Prostate gland (tissue), 2 donors: Measurements from ENCODE around the gene TMED5. TPM values are rescaled to one million over a fixed set of nuclear protein-coding genes. Genes with fewer than 3 reads are reported as not detected.

Experiments used
- DNase-seq: peaks from one replicate; pipeline ENCODE4 v3.0.0-alpha.2; 2019; ENCODE audit warnings: low spot score
- H3K27ac ChIP-seq, 2 donors: fragments of 200-600 bp; sonication (generic); 2 replicates each; pipeline ENCODE4 v1.5.1; 2017 to 2019
- H3K27me3 ChIP-seq: fragments of 200-600 bp; sonication (generic); replicated peaks from 2 replicates; pipeline ENCODE4 v1.5.1; 2019; ENCODE audit not compliant: insufficient read depth
- H3K36me3 ChIP-seq, 2 donors: fragments of 200-600 bp; sonication (generic); 1 replicate in 1 of 2; 2 replicates in 1 of 2; pipeline versions ENCODE4 v1.5.1 to v1.8.1; 2017 to 2019
- H3K4me1 ChIP-seq: fragments of 200-600 bp; sonication (generic); replicated peaks from 2 replicates; pipeline ENCODE4 v1.5.1; 2019
- H3K4me3 ChIP-seq, 2 donors: fragments of 200-600 bp; sonication (generic); 2 replicates each; pipeline ENCODE4 v1.5.1; 2017 to 2019
- H3K9me3 ChIP-seq: fragments of 200-600 bp; sonication (generic); 2 replicates; pipeline ENCODE4 v1.5.1; 2017
- POLR2A ChIP-seq: fragments of 450-650 bp; IDR thresholded peaks from one replicate; pipeline ENCODE4 v1.6.1; 2016; ENCODE audit warnings: antibody characterized with exemption, mild to moderate bottlenecking
- POLR2AphosphoS5 ChIP-seq: sonication (generic); formaldehyde crosslinking; IDR thresholded peaks from one replicate; pipeline ENCODE4 v1.6.1; 2017; ENCODE audit warnings: antibody characterized with exemption
- WGBS: methylation state at CpG from one replicate; pipeline ENCODE4 v1.1.5; 2018; 5-methylcytosine and 5-hydroxymethylcytosine counted together
- intact Hi-C: fragments of 100-400 bp; cut with DNase I; formaldehyde crosslinking; loops from one replicate; pipeline ENCODE4 v1.14.2; 2022
- total RNA-seq, 2 donors: library from RNA; depleted of rRNA; stranded (reverse); fragments of >200 nt; gene quantifications; one replicate each; pipeline ENCODE4 v1.1.0, GENCODE V29; 2016
- TF ChIP-seq, protein P1 (sequence below), 4 experiments: fragments of 200-600 bp in 2 of 4; fragments of 450-650 bp in 2 of 4; sonication (generic) in 2 of 4; IDR thresholded peaks; 1 replicate in 3 of 4; 2 replicates in 1 of 4; pipeline ENCODE4 v1.5.1; 2016 to 2019; ENCODE audit warnings: antibody characterized with exemption in 4 of 4, mild to moderate bottlenecking in 2 of 4, moderate library complexity in 2 of 4

Gene TMED5
- total RNA-seq, 2 donors from 2014 or later, result 59.0 to 59.8 TPM

DNA sequence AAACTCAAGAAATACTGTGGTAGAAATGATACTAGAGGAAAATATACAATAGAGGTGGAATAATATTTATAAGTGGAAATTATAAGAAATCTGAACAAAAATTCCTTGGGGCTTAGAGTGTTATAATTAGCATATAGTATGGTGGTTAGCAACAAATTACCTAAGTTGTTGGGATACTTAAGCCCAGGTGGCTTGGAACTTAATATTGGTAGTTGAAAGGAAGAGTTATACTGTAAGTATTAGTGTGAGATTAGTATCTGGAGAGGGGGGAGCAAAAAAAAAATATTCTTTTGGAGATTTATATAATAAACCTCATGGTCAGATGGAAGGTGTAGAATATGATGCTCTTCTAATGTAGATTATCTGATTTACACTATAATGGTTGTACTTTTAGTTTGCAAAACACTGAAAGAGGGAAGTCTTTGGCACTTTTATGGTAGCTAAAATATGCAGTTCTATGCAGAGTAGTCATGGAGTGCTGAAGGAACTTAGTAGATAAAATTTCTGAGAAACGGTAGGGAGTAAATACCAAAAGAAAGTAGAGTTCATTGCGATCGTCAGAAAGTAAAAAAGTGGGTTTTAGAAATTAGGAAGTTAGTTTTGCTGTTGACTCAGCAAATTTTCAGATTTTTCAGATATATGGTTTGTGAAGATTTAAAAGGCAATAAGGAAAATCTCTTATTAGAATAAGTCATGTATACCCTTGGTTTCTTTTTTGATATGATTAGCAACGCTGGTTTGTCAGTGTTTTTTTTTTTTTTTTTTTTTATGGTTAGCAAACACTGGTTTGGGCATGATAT is 55.5 kb downstream of the TMED5 start:
- Histone ChIP-seq H3K36me3 (no peaks in the 10 kb centered on the region), H3K27me3 (no peaks in the 10 kb centered on the region), H3K4me1 (no peaks in the 10 kb centered on the region), H3K4me3 (no peak overlapping the region), H3K27ac (no peak overlapping the region), H3K9me3 (no peaks in the 10 kb centered on the region)
- TF ChIP-seq, protein P1, sequence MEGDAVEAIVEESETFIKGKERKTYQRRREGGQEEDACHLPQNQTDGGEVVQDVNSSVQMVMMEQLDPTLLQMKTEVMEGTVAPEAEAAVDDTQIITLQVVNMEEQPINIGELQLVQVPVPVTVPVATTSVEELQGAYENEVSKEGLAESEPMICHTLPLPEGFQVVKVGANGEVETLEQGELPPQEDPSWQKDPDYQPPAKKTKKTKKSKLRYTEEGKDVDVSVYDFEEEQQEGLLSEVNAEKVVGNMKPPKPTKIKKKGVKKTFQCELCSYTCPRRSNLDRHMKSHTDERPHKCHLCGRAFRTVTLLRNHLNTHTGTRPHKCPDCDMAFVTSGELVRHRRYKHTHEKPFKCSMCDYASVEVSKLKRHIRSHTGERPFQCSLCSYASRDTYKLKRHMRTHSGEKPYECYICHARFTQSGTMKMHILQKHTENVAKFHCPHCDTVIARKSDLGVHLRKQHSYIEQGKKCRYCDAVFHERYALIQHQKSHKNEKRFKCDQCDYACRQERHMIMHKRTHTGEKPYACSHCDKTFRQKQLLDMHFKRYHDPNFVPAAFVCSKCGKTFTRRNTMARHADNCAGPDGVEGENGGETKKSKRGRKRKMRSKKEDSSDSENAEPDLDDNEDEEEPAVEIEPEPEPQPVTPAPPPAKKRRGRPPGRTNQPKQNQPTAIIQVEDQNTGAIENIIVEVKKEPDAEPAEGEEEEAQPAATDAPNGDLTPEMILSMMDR (IDR thresholded peaks at IDR 0.05), result no peak
- TF ChIP-seq POLR2A, result no peak
- 62% methylated on average over 4 of the region's 4 CpGs for WGBS
- no peak for DNase-seq
- intact Hi-C loops, result no loop called here

DNA sequence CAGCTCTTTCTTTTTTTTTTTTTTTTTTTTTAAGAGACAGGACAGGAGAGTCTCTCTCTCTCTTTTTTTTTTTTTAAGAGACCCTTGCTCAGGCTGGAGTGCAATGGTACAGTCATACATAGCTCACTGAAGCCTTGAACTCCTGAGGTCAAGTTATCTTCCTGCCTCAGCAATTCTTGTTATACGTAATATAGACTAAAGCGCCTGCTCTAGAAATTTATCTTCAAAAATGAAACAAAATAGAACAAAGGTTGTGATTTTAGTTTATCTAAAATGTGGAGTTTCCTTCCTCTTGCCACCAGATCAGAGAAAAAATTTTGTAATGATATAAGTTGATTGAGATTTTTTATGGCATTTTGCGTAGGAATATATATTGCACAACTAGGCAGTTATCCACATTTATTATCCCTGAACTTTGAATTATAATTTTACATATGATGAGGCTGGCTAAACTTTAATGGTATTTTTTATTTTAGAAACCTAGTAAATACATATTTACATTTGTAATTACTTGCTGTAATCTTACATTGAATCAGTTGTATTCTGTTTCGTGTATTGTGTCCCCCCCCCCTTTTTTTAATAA is 56.9 kb downstream of the TMED5 start:
- DNase-seq, result no peak
- TF ChIP-seq POLR2A (no peak), POLR2AphosphoS5 (no peak)
- TF ChIP-seq, protein P1 (IDR thresholded peaks at IDR 0.05), result no peak
- H3K27ac ChIP-seq, result no peak overlapping the region
- no peaks in the 10 kb centered on the region for H3K4me1 ChIP-seq
- H3K4me3 ChIP-seq, result no peak overlapping the region
- intact Hi-C loops, result no loop called here
- no peaks in the 10 kb centered on the region for H3K27me3 ChIP-seq
- no peaks in the 10 kb centered on the region for H3K9me3 ChIP-seq
- WGBS, result 90% methylated on average over 4 of the region's 4 CpGs
- no peaks in the 10 kb centered on the region for H3K36me3 ChIP-seq

DNA sequence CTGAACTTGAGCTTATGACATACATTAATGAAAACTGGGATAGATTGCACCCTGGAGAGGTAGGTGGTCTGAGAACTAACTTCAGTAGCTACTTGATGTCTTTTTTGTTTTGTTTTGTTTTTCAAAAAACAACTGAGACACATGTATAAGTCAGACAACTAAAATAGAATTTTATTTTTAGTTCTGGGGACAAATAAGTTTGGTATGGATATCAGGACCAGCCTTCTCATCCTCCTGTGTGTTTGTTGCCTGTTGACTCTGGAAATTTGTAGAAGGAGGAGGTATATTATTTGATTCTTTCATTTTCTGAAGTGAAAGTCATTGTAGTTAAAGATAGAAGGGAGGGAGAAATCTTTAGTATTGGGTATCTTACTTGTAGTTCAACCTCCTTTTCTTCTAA is 59.6 kb downstream of the TMED5 start:
- no peak for DNase-seq
- Histone ChIP-seq H3K4me1 (no peaks in the 10 kb centered on the region), H3K4me3 (no peak overlapping the region), H3K9me3 (no peaks in the 10 kb centered on the region), H3K27ac (no peak overlapping the region), H3K36me3 (no peaks in the 10 kb centered on the region), H3K27me3 (no peaks in the 10 kb centered on the region)
- TF ChIP-seq, protein P1 (IDR thresholded peaks at IDR 0.05), result no peak
- TF ChIP-seq POLR2A (no peak), POLR2AphosphoS5 (no peak)
- intact Hi-C loops, result no loop called here

DNA sequence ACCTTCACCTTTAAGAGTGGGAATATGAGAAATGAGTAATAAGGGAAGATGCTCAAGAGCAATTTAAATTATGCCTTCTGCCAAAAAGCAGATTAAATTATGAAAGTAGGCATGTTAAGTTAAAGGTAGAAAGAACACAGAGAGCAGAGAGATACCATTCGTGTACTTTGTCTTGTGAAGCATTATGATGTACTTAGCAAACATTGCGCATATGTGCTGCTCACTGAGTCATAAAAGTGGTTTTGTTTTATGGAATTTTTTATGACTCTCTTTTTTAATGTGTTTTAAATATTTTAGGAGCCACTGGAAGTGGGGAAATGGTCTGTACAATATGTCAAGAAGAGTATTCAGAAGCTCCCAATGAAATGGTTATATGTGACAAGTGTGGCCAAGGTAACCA is 65.8 kb downstream of the TMED5 start:
- 84% methylated on average over 2 of the region's 2 CpGs for WGBS

More for the DNA sequence above, 65.8 kb downstream of the TMED5 start:
- Histone ChIP-seq H3K27me3 (no peaks in the 10 kb centered on the region), H3K36me3 (no peaks in the 10 kb centered on the region), H3K9me3 (no peaks in the 10 kb centered on the region), H3K4me3 (no peak overlapping the region), H3K4me1 (no peaks in the 10 kb centered on the region), H3K27ac (no peak overlapping the region)
- TF ChIP-seq POLR2A (no peak), POLR2AphosphoS5 (no peak)
- TF ChIP-seq, protein P1 (IDR thresholded peaks at IDR 0.05), result no peak
- DNase-seq, result no peak
- intact Hi-C loops, result no loop called here
